Left colon (tissue), 2 donors: ENCODE data around the gene MORN1. TPM values are rescaled to one million over a fixed set of nuclear protein-coding genes. Genes with fewer than 3 reads are reported as not detected.

ENCODE experiments used
- ATAC-seq: fragments of 200-7000 bp; cut with Tn5 transposase; one replicate; pipeline ENCODE4 v1.9.1; 2020; ENCODE audit warnings: mild to moderate bottlenecking, moderate library complexity
- DNase-seq, 2 donors: peaks; one replicate each; pipeline ENCODE4 v3.0.0-alpha.2; 2020
- intact Hi-C, 2 donors: fragments of 100-400 bp; cut with DNase I in 1 of 2; cut with micrococcal nuclease in 1 of 2; formaldehyde crosslinking; loops; one replicate each; pipeline versions ENCODE4 v1.11.2 to v1.14.0; 2022; cut with DNase I, micrococcal nuclease
- total RNA-seq, 2 donors: library from RNA; stranded (reverse); fragmentation: NEBNext Ultra II Directional; extraction: Animal tissue kit (Norgen Biotek cat#: 25700); gene quantifications; one replicate each; pipeline ENCODE4 v1.2.1, GENCODE V29; 2021
- donor health status: DM: no; HTN: no; CAD: no.
- donor health status: DM: yes; HTN: yes; CAD: no.

The MORN1 gene
- total RNA-seq, 2 donors from 2014 or later: 11.0 to 15.2 TPM

DNA sequence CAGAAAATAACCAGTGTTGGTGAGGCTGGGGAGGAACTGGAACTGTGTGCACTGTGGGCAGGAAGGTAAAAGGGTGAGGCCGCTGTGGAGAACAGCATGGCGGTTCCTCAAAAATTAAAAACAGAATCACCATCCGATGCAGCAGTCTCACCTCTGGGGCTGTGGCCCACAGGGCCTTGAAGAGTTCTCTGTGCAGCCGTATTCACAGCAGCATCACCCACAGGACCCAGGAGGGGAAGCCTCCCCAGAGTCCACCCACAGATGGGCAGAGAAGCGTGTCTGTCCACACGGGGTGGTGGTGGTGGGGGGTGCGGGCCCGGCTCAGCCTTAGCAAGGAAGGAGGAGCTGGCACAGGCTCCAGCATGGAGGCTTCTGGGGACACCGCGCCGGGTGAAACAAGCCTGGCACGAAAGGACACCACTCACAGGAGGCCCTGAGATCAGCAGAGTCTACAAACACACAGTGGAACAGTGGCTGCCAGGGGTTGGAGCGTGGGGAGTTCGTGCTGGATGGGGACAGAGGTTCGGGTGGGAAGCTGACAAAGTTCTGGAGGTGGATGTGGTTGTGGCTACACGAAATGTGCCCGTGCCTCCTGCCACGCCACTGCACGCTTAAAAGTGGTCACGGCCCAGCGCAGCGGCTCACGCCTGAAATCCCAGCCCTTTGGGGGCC, 11.5 kb downstream of the MORN1 start:
- DNase-seq (peak; percentile 1 to 17), ATAC-seq (no peak)
- intact Hi-C loops: loop anchor here (5.0 kb wide), 1 partner anchor 183 kb away; no protein-coding TSS in a partner anchor

DNA sequence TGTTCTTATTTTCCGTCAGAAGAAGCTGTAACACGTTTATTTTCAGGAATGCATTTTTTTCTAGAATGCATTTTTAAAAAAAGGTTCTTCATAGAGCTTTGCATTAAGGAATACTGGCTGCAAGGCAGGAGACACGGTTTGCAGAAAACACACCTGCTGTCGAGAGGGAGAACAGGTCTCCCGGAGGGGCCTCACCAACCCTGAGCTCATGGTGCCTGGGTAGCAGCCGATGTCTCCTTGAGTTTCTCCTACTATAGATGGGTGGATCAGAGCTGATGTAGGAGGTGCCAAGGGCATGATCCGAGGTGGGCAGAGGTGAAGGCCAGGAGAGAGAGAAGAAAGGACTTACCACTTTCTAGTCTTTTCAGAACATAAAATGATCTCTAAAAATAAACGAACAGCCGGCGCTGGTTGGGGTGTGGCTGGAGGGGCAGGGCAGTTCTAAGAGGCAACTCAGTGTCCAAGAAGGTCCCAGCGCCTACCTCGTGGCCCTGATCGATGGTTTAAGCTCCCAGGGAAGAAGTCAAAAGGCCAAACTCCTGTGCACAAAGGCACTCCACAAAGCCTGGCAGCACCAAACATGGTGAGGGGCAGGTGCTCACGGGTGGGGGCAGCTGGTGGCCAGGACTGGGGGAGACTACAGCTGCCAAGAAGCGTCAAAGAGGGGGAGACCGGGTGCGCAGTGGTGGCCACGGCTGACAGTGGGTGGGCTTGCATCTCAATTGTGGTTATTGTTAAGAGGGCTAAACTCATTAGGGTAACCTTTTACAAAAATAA, 12.2 kb downstream of the MORN1 start:
- ATAC-seq (no peak), DNase-seq (peak; percentile 2 to 12)
- intact Hi-C loops: no loop called here

DNA sequence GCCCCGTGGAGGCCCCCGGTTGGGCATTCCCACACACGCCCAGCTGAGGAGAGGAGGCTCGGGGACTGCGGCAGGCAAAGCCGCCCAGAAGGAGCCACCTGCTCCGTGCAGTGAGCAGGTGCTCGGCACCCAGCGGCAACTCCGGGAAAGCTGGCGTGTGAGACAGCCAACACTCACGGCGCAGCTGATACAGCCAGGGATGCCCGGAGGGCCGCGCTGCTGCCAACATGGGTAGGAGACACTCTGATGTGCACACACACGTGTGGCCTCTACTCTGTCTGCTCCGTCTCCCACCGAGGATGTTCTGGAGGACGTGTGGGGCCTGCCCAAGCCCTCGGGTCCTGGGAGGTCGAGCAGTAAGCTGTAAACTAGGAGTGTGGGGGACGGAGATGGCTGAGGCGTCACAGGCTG, 12.9 kb downstream of the MORN1 start:
- DNase-seq (peak; percentile 1 to 11), ATAC-seq (no peak)
- intact Hi-C loops: no loop called here

DNA sequence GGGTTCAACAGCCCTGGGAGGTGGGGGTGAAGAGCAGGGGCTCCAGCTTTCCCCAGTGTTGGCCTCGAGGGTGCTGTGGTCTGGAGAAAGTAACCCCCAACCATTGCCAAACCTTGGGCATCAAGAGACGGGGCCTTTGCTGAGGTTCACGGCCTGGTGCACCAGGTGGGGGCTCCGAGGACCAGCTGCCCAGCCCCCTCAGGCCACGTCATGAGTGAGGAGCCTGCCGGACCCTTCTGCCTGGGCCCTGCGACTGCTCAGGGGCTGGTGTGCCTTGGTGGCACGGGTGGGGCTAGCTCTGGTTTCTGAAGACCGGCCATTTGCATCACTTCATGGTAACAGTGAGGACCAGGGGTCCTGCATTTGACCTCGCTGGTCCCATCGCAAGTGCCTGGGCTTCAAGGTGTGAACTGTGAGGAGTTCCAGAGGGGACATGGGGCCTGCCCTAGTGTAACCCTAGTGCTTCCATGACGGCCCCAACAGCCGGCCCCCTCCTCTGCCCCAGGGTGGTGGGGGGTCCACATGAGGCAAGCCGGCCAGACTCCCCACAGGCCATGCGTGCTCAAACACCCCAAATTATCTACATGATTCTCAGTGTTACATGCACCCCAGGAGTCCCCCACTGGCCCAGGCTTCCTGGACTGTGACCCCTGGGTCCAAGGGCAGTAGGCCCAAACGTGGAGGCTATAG, 13.5 kb downstream of the MORN1 start:
- intact Hi-C loops: no loop called here
- DNase-seq (peak; percentile 1 to 16), ATAC-seq (no peak)

DNA sequence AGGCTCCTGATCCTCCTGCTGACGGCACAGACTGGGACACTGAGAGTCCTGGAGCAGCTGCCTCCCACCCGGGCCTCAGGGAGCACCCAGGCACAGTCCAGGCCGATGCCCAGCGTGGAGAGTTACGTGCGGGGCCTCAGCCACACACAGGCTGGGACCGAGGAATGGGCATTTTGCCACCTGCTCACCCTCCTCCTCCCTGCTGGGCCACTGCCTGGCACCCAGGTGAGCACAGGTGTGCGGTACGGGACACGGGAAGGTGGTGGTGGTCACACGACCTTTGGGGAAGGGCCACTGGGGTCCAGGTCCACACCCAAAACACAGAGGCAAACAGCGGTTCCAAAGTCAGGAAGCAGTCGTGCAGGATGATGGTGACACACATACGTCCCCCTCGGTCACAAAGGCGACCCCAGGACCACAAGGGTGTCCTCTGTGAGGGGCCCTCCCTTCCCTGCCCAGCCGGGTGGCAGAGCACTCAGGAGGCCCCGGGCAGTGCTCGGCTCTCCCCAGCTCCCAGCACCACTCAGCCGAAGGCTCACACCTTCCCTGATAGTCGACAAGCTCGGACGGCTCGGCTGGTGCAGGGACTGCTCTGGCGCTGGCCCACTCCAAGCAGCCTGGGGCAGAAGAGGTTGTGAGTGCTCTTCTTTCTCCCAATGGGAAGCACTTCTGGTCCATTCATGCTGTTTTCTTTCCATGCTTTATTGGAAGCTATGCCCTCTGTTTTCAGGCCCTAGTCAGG, 14.3 kb downstream of the MORN1 start:
- peak; percentile 4 to 20 for DNase-seq
- no peak for ATAC-seq
- intact Hi-C loops: no loop called here

DNA sequence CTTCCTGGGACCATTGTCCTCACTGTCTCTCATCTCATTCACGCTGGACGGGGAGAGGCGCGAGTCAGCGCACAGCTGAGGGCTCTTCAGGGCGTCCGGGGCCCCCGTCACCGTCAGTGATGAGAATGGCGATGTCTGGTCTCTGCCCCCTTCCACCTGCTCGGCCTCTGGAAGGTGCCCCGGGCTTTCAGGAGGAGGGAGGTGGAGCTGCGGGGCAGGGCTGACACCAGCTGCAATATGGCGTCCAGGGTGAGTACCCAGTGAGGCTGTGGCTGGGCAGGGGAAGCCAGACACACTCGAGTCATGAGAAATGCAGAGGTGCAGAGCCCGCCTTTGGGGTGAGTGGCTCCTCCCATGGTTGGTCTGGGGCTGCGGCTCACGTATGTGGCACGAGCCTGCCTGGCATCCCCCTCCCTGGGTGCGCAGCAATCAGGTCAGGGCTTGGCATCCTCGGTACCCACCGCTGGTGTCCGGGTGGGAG, 15.1 kb downstream of the MORN1 start:
- intact Hi-C loops: no loop called here
- DNase-seq: peak in 1 of 2 donors; percentile 20

DNA sequence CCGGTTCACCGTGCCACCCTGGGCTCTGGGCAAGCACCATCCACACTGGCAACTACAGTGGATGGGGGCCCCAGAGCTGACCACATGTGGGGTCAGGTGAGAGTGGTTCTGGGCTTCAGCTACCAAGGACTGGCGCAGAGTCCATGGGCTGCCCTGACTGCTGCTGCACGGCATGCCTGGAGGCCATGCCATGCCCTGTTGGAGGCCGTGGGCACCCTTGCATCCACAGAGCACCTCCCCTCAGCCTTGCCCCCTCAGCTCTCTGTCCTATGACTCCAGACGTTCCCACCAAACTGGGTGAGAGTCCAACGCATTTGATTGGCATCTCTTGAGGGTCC, 15.5 kb downstream of the MORN1 start:
- intact Hi-C loops: no loop called here
- DNase-seq: no peak
- peak; percentile 11 for ATAC-seq

More for the DNA sequence above, 15.1 kb downstream of the MORN1 start:
- ATAC-seq: peak; percentile 8

DNA sequence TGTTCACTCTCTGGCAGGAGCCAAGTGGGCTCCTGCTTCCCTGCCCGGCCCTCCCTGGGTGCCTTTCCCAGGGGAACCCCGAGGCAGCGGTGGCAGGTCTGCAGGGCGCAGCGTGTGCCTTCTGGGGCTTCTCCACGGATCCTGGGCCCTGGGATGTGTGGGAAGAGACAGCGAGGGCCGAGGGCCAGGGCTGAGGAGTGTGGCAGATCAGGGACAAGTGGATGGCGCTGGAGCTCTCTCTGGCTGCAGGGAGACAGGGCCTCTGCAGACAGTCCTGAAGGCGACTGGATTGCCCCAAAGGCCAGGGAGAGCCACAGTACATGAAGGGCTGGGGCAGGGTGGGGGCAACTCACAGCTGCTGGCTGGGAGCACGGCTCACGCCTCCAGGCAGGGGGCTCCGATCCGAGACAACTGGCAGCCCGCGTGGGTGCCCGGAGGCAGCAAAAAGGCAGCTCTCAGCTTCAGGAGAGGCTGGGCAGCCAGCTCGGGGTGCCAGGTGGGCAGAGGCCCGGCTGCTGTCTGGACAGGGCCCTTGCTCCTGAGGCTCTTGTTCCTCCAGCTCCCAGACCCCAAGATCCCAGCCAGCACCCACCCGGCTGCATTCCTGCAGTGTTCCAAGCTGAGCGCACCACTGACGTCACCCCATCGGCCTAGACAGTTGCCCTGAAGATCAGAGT, 16.0 kb downstream of the MORN1 start:
- intact Hi-C loops: no loop called here
- DNase-seq: peak in 1 of 2 donors; percentile 21
- ATAC-seq: no peak

DNA sequence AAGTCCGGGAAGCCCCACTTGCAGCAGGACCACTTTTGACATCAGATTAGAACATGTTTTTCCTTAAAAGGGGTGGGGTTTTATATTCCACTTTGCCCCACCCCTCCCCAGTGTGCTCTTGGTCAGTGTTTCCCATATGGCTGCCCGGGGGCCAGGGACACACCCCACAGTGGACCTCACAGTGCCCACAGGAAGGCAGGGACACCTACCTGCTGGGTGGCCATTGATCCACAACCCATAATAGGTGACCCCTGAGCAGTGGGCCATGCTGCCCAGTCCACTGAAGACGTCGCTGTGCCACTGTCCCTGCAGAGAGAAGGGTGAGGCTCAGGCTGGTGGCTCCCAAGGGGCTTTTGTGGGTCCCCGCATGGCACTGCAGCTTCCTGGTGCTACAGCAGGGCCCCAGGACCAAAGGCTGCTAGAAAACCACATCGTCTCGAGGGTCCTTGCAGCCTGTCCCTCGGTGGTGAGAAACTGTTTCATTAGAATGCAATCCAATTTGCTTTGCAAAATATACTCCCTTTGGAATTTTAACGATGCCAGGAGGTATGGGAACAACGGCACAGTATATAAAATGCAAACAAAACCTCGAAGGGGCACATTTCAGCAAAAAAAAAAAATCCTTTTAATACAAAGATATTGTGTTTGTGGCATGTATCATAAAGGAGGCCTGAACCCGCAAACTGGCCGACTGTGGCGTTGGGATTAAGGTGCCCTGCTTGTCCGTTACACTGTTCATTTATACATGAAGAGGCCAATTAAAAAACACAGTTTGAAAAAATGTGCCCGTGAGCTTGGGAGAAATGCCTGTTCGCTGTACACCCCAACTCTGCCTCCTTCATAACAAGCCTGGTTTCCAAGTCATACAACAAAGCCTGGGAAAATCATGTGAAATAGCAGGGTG, 16.9 kb downstream of the MORN1 start:
- DNase-seq: peak; percentile 2 to 18
- intact Hi-C loops: no loop called here

DNA sequence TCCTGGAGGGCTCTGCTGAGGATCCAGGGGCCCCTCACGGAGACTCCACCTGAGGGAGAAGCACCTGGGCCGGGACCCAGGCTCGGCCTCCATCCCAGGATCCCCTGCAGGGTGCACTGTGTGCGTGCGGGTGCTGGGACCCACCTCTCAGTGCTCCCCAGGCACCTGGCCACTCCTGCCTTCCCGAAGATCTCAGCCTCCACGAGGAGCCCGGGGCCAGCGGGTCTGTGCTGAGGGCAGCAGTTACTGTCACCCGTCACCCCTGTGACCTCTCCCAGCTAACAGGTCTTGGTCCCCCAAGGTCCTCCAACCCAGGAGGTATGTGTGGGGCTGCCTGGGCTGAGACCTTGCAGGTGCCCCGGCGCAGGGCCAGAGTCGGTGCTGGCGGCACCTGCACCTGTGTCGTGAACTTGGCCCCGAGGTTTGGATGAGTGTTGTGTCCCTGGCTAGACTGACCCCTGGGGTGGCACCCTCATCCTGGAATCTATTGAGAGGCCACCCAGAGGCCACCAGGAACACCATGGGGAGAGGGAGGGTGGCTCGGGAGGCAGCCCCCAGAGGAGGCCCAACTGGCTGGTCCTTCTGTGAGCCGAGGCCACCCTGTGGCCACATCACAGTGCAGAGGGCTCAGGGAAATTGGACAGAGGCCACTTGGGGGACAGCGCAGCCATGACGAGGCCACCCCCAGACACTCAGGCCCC, 17.7 kb downstream of the MORN1 start:
- intact Hi-C loops: no loop called here
- DNase-seq (peak; percentile 4 to 18), ATAC-seq (no peak)

More for the DNA sequence above, 16.9 kb downstream of the MORN1 start:
- no peak for ATAC-seq

DNA sequence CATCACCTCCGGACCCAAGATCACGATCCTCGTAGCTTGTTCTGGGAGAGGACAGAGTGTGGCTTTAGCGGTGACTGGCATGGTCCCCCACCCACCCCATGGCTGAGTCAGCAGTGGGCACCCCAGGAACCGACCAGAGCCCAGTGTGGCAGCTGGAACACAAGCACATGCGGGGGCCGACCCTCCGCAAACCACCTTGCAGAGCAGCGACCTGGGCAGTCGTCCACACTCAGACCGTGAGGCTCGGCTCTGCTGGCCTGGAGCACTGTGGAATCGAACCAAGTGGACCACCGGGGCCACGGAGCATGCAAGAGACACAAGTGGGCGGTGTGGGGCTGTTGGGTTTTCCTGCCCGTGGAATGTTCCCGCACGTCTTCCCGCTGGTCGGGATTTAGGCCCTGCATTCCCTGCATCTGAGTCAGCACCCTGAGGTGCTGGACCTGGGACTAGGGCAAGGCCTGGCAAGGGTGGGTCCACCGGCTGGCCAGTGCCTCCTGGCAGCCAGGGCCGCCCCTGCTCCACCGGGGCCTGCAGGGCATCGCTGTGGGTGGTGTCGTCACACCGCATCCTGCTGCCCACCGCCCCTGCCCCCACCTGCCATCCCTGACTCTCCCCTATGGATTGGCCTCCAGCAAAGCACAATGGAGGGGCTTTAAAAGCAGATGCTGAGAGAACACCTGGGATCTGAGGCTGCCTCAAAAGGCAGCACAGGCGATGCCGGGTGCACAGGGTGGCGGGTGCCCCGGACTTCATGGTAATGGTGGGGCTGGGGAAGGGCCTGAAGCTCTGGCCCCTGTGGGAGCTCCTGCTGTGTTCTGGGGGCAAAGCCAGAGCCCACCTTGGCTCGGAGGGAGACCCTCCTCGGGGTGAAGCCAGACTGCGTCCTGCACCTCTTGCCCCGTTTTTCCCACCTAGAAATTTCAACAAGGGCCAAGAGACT, 18.5 kb downstream of the MORN1 start:
- no peak for ATAC-seq

DNA sequence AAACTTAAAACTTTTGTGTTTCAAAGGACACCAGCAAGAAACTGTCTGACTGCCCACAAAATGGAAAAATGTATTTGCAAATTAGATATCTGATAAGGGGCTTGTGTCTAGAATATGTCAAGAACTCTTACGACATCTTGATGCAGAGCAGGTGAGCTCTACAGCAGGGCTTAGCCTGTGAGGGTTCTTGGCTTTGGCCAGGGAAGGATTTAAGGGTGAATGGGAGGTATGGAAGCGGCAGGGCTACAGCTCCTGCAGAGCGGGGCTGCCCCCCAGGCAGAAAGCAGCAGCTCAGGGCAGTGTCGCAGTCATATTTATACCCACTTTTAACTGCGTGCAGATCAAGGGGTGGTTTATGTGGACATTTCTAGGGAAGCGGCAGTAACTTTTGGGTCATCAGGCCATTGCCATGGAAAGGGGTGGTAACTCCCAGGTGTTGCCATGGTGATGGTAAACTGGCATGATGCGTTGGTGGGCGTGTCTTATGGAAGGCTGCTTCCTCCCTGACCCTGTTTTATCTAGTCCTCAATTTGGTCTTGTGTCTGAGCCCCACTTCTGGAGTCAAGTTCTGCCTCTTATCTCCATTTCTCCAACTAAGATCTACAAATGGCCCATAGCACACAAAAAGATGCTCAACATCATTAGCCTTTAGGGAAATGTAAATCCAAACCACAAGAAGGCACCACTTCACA, 23.2 kb downstream of the MORN1 start:
- DNase-seq (peak in 1 of 2 donors; percentile 16), ATAC-seq (no peak)

More for the DNA sequence above, 18.5 kb downstream of the MORN1 start:
- intact Hi-C loops: no loop called here
- DNase-seq: peak in 1 of 2 donors; percentile 19

DNA sequence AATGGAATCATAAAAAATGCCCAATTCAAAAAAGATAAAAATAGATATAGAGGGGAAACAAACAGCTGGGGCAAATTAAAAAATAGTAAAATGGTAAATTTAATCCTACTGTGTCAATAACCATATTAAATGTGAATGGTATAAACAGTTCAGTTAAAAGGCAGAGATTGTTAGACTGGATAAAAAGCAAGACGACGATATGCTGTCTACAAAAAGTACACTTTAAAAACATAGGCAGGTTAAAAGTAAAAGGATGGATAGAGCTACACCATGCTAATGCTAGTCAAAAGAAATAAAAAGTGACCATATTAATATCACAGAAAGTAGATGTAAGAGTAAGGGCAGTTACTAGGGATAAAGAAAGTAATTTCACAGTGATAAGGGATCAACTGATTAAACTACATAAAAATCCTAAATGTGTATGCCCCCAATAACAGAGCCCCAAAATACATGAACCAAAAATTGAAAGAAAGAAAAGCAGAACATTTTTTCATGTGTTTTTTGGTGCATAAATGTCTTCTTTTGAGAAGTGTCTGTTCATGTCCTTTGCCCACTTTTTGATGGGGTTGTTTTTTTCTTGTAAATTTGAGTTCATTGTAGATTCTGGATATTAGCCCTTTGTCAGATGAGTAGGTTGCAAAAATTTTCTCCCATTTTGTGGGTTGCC, 27.4 kb downstream of the MORN1 start:
- intact Hi-C loops: no loop called here
- no peak for DNase-seq
- ATAC-seq: no peak

More for the DNA sequence above, 23.2 kb downstream of the MORN1 start:
- intact Hi-C loops: no loop called here

DNA sequence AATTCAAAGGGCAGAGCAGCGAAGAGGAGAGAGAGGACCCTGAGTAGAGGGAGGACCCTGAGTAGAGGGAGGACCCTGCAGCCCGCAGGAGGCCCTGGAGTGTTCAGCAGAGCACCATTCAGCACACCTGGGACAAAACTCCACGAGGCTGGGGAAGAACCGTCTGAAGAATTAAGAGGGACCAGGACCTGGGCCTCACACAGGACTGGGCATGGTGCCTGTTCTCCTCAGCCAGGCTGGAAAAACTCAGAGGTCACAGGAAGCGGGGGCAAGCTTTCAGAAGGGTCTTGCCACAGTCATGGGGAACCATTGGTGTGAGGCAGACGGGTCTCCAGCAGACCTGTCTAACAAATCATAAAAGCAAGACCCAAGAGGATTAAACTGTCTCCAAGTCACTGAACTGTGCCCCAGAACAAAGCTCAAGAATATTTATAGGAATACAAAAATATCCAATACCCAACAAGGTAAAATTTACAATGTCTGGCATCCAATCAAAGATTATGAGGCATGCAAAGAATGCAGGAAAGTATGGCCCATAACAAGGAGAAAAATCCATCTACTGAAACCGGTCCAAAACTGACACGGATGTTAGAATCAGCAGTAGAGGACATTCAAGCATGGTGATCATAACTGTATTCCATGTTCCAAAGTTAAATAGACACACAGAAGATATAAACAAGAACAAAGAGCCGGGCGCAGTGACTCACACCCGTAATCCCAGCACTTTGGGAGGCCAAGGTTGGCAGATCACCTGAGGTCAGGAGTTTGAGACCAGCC, 30.6 kb downstream of the MORN1 start:
- intact Hi-C loops: no loop called here
- DNase-seq (peak in 1 of 2 donors; percentile 3), ATAC-seq (no peak)
